Breast epithelium (tissue), 3 donors: ENCODE results near the gene HLA-DPA1.

ENCODE experiments used
- POLR2AphosphoS5 ChIP-seq, 3 donors: sonication (generic); formaldehyde crosslinking; IDR thresholded peaks; one replicate each; pipeline ENCODE4 v1.6.1; 2017; ENCODE audit warnings: antibody characterized with exemption in 3 of 3
- TF ChIP-seq, protein P1 (sequence below), 3 donors: fragments of 450-650 bp; IDR thresholded peaks; one replicate each; pipeline ENCODE4 v1.5.1; 2016 to 2017; ENCODE audit warnings: antibody characterized with exemption in 3 of 3, mild to moderate bottlenecking in 3 of 3, moderate library complexity in 3 of 3

- TF ChIP-seq POLR2AphosphoS5 (IDR thresholded peaks at IDR 0.05): no peak
- TF ChIP-seq, protein P1, sequence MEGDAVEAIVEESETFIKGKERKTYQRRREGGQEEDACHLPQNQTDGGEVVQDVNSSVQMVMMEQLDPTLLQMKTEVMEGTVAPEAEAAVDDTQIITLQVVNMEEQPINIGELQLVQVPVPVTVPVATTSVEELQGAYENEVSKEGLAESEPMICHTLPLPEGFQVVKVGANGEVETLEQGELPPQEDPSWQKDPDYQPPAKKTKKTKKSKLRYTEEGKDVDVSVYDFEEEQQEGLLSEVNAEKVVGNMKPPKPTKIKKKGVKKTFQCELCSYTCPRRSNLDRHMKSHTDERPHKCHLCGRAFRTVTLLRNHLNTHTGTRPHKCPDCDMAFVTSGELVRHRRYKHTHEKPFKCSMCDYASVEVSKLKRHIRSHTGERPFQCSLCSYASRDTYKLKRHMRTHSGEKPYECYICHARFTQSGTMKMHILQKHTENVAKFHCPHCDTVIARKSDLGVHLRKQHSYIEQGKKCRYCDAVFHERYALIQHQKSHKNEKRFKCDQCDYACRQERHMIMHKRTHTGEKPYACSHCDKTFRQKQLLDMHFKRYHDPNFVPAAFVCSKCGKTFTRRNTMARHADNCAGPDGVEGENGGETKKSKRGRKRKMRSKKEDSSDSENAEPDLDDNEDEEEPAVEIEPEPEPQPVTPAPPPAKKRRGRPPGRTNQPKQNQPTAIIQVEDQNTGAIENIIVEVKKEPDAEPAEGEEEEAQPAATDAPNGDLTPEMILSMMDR (IDR thresholded peaks at IDR 0.05): peak; percentile 80 to 95 (median 89)
These were observed 45.2 kb upstream of the HLA-DPA1 start for GRCh38 chr6:33118525-33119123.
